Trophoblast cell (in vitro differentiated cells and primary cell): Measurements from ENCODE around the gene IFNL3.
"Not testable (repeated sequence)": the region's sequence is repeated elsewhere in the genome, so short reads cannot be mapped to it uniquely, and the experiment has no call there.

ENCODE experiments used
- DNase-seq, 2 donors: peaks; one replicate each; pipeline ENCODE4 v3.0.0-alpha.2; 2016
- H2AFZ ChIP-seq: 2 replicates; pipeline ENCODE4 v1.6.1; 2013; ENCODE audit warnings: low read length, moderate library complexity, mild to moderate bottlenecking; ENCODE audit not compliant: insufficient read depth, poor library complexity
- H2AK5ac ChIP-seq: 2 replicates; pipeline ENCODE4 v1.6.1; 2013; ENCODE audit warnings: mild to moderate bottlenecking, low read length
- H2BK120ac ChIP-seq: 2 replicates; pipeline ENCODE4 v1.6.1; 2013; ENCODE audit warnings: low read length, mild to moderate bottlenecking, moderate library complexity; ENCODE audit not compliant: insufficient read depth, poor library complexity
- H2BK12ac ChIP-seq: 2 replicates; pipeline ENCODE4 v1.6.1; 2013; ENCODE audit warnings: mild to moderate bottlenecking, low read length, moderate library complexity
- H2BK5ac ChIP-seq: 2 replicates; pipeline ENCODE4 v1.6.1; 2013; ENCODE audit warnings: low read length, low read depth, moderate library complexity, mild to moderate bottlenecking; ENCODE audit not compliant: poor library complexity
- H3K14ac ChIP-seq: 2 replicates; pipeline ENCODE4 v1.6.1; 2013; ENCODE audit warnings: mild to moderate bottlenecking, low read length
- H3K18ac ChIP-seq: 2 replicates; pipeline ENCODE4 v1.6.1; 2013; ENCODE audit warnings: mild to moderate bottlenecking, low read length
- H3K23ac ChIP-seq: 2 replicates; pipeline ENCODE4 v1.6.1; 2013; ENCODE audit warnings: low read length
- H3K27ac ChIP-seq: 2 replicates; pipeline ENCODE4 v1.5.1; 2013; ENCODE audit warnings: low read depth, mild to moderate bottlenecking, inconsistent platforms, low read length, moderate library complexity
- H3K27me3 ChIP-seq: 2 replicates; pipeline ENCODE4 v1.6.1; 2013; ENCODE audit warnings: inconsistent platforms, mild to moderate bottlenecking, low read length, moderate library complexity; ENCODE audit not compliant: insufficient read depth
- H3K36me3 ChIP-seq, 2 experiments: 1 replicate in 1 of 2; 2 replicates in 1 of 2; pipeline ENCODE4 v1.6.1; 2013; ENCODE audit warnings: low read length in 2 of 2, mild to moderate bottlenecking in 2 of 2, moderate library complexity in 1 of 2; ENCODE audit not compliant: insufficient read depth in 2 of 2, control insufficient read depth in 1 of 2
- H3K4ac ChIP-seq: 2 replicates; pipeline ENCODE4 v1.6.1; 2013; ENCODE audit warnings: low read depth, mild to moderate bottlenecking, low read length, moderate library complexity
- H3K4me1 ChIP-seq, 2 experiments: 1 replicate in 1 of 2; 2 replicates in 1 of 2; pipeline ENCODE4 v1.6.1; 2013; ENCODE audit warnings: low read length in 2 of 2, mild to moderate bottlenecking in 2 of 2, moderate library complexity in 1 of 2; ENCODE audit not compliant: insufficient read depth in 2 of 2, control insufficient read depth in 1 of 2
- H3K4me2 ChIP-seq: 2 replicates; pipeline ENCODE4 v1.6.1; 2013; ENCODE audit warnings: inconsistent platforms, mild to moderate bottlenecking, low read length, moderate library complexity
- H3K4me3 ChIP-seq: 2 replicates; pipeline ENCODE4 v1.5.1; 2013; ENCODE audit warnings: mild to moderate bottlenecking, low read depth, low read length, inconsistent platforms
- H3K79me1 ChIP-seq: one replicate; pipeline ENCODE4 v1.6.1; 2013; ENCODE audit warnings: low read length
- H3K79me2 ChIP-seq: 2 replicates; pipeline ENCODE4 v1.6.1; 2013; ENCODE audit warnings: low read length, mild to moderate bottlenecking; ENCODE audit not compliant: control insufficient read depth, insufficient read depth, poor library complexity
- H3K9ac ChIP-seq: 2 replicates; pipeline ENCODE4 v1.6.1; 2013; ENCODE audit warnings: mild to moderate bottlenecking, low read length
- H3K9me3 ChIP-seq: 2 replicates; pipeline ENCODE4 v1.6.1; 2013; ENCODE audit warnings: low read depth, mild to moderate bottlenecking, control low read depth, inconsistent platforms, low read length; ENCODE audit not compliant: insufficient read depth
- H4K12ac ChIP-seq: 2 replicates; pipeline ENCODE4 v1.6.1; 2013; ENCODE audit warnings: low read depth, mild to moderate bottlenecking, low read length, moderate library complexity
- H4K8ac ChIP-seq: 2 replicates; pipeline ENCODE4 v1.6.1; 2013; ENCODE audit warnings: low read depth, mild to moderate bottlenecking, low read length, moderate library complexity
- H4K91ac ChIP-seq: one replicate; pipeline ENCODE4 v1.6.1; 2013; ENCODE audit warnings: low read depth, mild to moderate bottlenecking, low read length, moderate library complexity
- WGBS: extraction: QIAGEN DNeasy Blood & Tissue Kit; methylation state at CpG from one replicate; pipeline ENCODE4 v1.1.7; 2013; ENCODE audit warnings: missing lambda C conversion rate; ENCODE audit not compliant: insufficient read length, insufficient coverage; ENCODE audit errors: extremely low coverage; 5-methylcytosine and 5-hydroxymethylcytosine counted together

Gene IFNL3

GRCh38 chr19:39277598-39277997, 32.8 kb upstream of the IFNL3 start:
- DNase-seq: peak; percentile 63 to 70
- Histone ChIP-seq H3K27ac (no peak overlapping the region), H3K14ac (no peak overlapping the region), H2BK12ac (no peak overlapping the region), H3K27me3 (no peaks in the 10 kb centered on the region), H2AFZ (no peak overlapping the region), H2BK120ac (no peak overlapping the region), H3K4me1 (no peaks in the 10 kb centered on the region), H4K8ac (no peak overlapping the region), H3K79me2 (no peaks in the 10 kb centered on the region), H4K12ac (no peak overlapping the region), H3K36me3 (no peaks in the 10 kb centered on the region), H3K23ac (no peak overlapping the region), H2AK5ac (no peak overlapping the region), H3K4ac (no peak overlapping the region), H3K18ac (no peak overlapping the region), H3K4me2 (no peak overlapping the region), H3K79me1 (no peaks in the 10 kb centered on the region), H3K4me3 (no peak overlapping the region), H3K9ac (no peak overlapping the region), H3K9me3 (no peaks in the 10 kb centered on the region), H4K91ac (no peak overlapping the region), H2BK5ac (no peak overlapping the region)
- WGBS: no CpG with 5 or more reads among the region's 7 CpGs

- Histone ChIP-seq H2BK12ac (no peak overlapping the region), H4K12ac (no peak overlapping the region), H4K8ac (no peak overlapping the region), H3K4me1 (no peaks in the 10 kb centered on the region), H3K4me3 (no peak overlapping the region), H3K9me3 (no peaks in the 10 kb centered on the region), H2AK5ac (no peak overlapping the region), H3K4me2 (no peak overlapping the region), H3K23ac (no peak overlapping the region), H3K18ac (no peak overlapping the region), H3K79me1 (no peaks in the 10 kb centered on the region), H3K79me2 (no peaks in the 10 kb centered on the region), H2BK120ac (no peak overlapping the region), H2AFZ (no peak overlapping the region), H2BK5ac (no peak overlapping the region), H3K36me3 (no peaks in the 10 kb centered on the region), H3K14ac (no peak overlapping the region), H3K27ac (no peak overlapping the region), H4K91ac (no peak overlapping the region), H3K4ac (no peak overlapping the region), H3K9ac (no peak overlapping the region), H3K27me3 (no peaks in the 10 kb centered on the region)
- WGBS: no CpG with 5 or more reads among the region's 5 CpGs
- no peak for DNase-seq
These were observed 31.9 kb upstream of the IFNL3 start for GRCh38 chr19:39276740-39277139.

GRCh38 chr19:39275578-39275977, 30.8 kb upstream of the IFNL3 start:
- no CpG with 5 or more reads among the region's 5 CpGs for WGBS
- no peak overlapping the region for H4K8ac ChIP-seq
- H2BK12ac ChIP-seq: no peak overlapping the region

GRCh38 chr19:39273859-39274258, 29.1 kb upstream of the IFNL3 start:
- H2AK5ac ChIP-seq, H2AFZ ChIP-seq, H3K18ac ChIP-seq, H4K12ac ChIP-seq, H3K27ac ChIP-seq, H3K4me2 ChIP-seq, DNase-seq, H2BK12ac ChIP-seq, H3K79me2 ChIP-seq, H2BK120ac ChIP-seq, H3K23ac ChIP-seq, H3K4me1 ChIP-seq, H3K4ac ChIP-seq, H4K91ac ChIP-seq, H3K14ac ChIP-seq, H3K36me3 ChIP-seq, H3K9ac ChIP-seq, H4K8ac ChIP-seq, H3K79me1 ChIP-seq, H3K27me3 ChIP-seq, H3K9me3 ChIP-seq, H3K4me3 ChIP-seq, H2BK5ac ChIP-seq: not testable (repeated sequence)
- no CpG with 5 or more reads among the region's 5 CpGs for WGBS

More at GRCh38 chr19:39275578-39275977, 30.8 kb upstream of the IFNL3 start:
- DNase-seq: no peak
- Histone ChIP-seq H3K27me3 (peaks cover 2% of the 10 kb centered on the region), H3K18ac (no peak overlapping the region), H2AK5ac (no peak overlapping the region), H2AFZ (no peak overlapping the region), H3K27ac (no peak overlapping the region), H3K79me1 (no peaks in the 10 kb centered on the region), H2BK5ac (no peak overlapping the region), H3K4me2 (no peak overlapping the region), H4K91ac (no peak overlapping the region), H4K12ac (no peak overlapping the region), H3K9me3 (no peaks in the 10 kb centered on the region), H3K79me2 (no peaks in the 10 kb centered on the region), H3K4me3 (no peak overlapping the region), H2BK120ac (no peak overlapping the region), H3K36me3 (no peaks in the 10 kb centered on the region), H3K4me1 (no peaks in the 10 kb centered on the region), H3K9ac (no peak overlapping the region), H3K23ac (no peak overlapping the region), H3K14ac (no peak overlapping the region), H3K4ac (no peak overlapping the region)
